Activated CD8-positive, alpha-beta memory T cell treated with anti-CD3 and anti-CD28 coated beads, Interleukin-2, amount 10 ng/mL, durations not matched to agents 7 days and 5 days (primary cell): ENCODE results near the gene TBX1. TPM values are rescaled to one million over a fixed set of nuclear protein-coding genes. Genes with fewer than 3 reads are reported as not detected.

Source experiments
- ATAC-seq: fragments of 150-1000 bp; cut with Tn5 transposase; one replicate; pipeline ENCODE4 v1.10.0; 2021; ENCODE audit warnings: moderate library complexity
- CTCF ChIA-PET: fragments of 350-600 bp; sonication (Branson Sonifier 250); formaldehyde crosslinking; loops from one replicate; lab custom pipeline; 2021; ENCODE audit warnings: antibody characterized with exemption; lab: Charles Lee
- DNase-seq: peaks from one replicate; pipeline ENCODE4 v3.0.0-alpha.2; 2020
- H3K27ac Mint-ChIP-seq: one replicate; pipeline ENCODE4 v1.8.0; 2021; ENCODE audit warnings: mild to moderate bottlenecking, mixed read lengths
- H3K27me3 Mint-ChIP-seq: one replicate; pipeline ENCODE4 v1.8.0; 2021; ENCODE audit warnings: mixed read lengths
- H3K36me3 Mint-ChIP-seq: one replicate; pipeline ENCODE4 v1.8.0; 2021; ENCODE audit warnings: mild to moderate bottlenecking, mixed read lengths
- H3K4me1 Mint-ChIP-seq: one replicate; pipeline ENCODE4 v1.8.0; 2021; ENCODE audit warnings: mixed read lengths
- H3K4me3 Mint-ChIP-seq: one replicate; pipeline ENCODE4 v1.8.0; 2021; ENCODE audit warnings: mild to moderate bottlenecking, moderate library complexity, mixed read lengths
- H3K9me3 Mint-ChIP-seq: one replicate; pipeline ENCODE4 v1.8.0; 2022; ENCODE audit warnings: low read depth, mixed read lengths
- total RNA-seq, 2 experiments: library from RNA; stranded (reverse); gene quantifications; one replicate each; pipeline ENCODE4 v1.2.3, GENCODE V29; 2021

Gene TBX1
- total RNA-seq, 2 experiments from 2014 or later = 0.91 to 1.1 TPM

DNA sequence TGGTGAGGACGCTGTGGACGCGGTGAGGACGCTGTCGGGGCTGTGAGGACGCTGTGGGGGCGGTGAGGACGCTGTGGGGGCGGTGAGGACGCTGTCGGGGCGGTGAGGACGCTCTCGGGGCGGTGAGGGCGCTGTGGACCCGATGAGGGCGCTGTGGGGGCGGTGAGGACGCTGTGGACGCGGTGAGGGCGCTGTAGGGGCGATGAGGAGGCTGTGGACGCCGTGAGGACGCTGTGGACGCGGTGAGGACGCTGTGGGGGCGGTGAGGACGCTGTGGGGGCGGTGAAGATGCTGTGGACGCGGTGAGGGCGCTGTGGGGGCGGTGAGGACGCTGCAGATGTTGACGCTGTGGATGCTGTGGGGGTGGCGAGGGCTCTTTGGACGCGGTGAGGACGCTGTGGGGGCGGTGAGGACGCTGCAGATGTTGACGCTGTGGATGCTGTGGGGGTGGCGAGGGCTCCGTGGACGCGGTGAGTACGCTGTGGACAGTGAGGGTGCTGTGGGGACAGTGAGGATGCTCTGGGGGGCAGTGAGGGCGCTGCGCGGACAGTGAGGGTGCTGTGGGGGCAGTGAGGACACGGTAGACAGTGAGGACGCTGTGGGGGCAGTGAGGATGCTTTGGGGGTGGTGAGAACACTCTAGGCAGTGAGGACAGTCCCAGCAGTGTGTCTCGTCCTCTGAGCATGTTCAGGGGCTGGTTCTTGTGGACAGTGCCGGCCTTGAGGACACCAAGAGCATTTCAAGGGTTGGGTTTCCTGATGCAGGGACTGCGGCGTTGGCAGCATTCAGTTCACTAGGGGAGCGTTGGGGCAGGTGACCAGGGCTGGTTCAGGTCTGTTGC lies 33.0 kb upstream of the TBX1 start:
- H3K27me3 Mint-ChIP-seq = peaks cover 26% of the 10 kb centered on the region
- peaks cover 14% of the 10 kb centered on the region for H3K4me1 Mint-ChIP-seq
- CTCF ChIA-PET = no interaction called here
- H3K27ac Mint-ChIP-seq = no peak overlapping the region
- no peak overlapping the region for H3K4me3 Mint-ChIP-seq
- ATAC-seq (no peak), DNase-seq (no peak)
- no peaks in the 10 kb centered on the region for H3K36me3 Mint-ChIP-seq
- H3K9me3 Mint-ChIP-seq = no peaks in the 10 kb centered on the region

GRCh38 chr22:19728271-19728670 lies 32.3 kb upstream of the TBX1 start:
- peaks cover 18% of the 10 kb centered on the region for H3K27me3 Mint-ChIP-seq
- no peak for DNase-seq
- no peak for ATAC-seq
- no peaks in the 10 kb centered on the region for H3K9me3 Mint-ChIP-seq
- no peak overlapping the region for H3K27ac Mint-ChIP-seq
- no peak overlapping the region for H3K4me3 Mint-ChIP-seq
- H3K4me1 Mint-ChIP-seq = peaks cover 12% of the 10 kb centered on the region
- CTCF ChIA-PET = no interaction called here
- H3K36me3 Mint-ChIP-seq = no peaks in the 10 kb centered on the region

DNA sequence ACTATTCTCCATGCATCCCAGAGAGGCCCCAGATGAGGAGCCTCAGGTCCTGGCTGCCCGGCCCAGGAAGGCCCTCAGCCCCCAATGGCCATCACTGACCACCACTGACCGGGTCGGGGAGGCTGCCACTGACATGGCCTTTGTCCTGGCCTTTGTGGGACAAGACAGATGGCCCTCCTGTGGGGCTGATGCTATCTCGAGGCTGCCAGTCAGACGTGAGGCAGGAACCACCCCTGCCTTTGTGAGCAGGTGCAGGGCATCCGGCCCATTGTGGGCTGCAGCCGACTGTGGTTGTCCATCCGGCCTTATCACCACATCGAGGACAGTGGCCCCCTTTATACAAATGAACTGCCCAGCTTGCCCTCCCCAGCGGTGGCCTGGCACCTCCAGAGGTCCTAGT lies 31.7 kb upstream of the TBX1 start:
- H3K4me1 Mint-ChIP-seq = peaks cover 10% of the 10 kb centered on the region
- no peaks in the 10 kb centered on the region for H3K9me3 Mint-ChIP-seq
- no peaks in the 10 kb centered on the region for H3K36me3 Mint-ChIP-seq
- H3K27ac Mint-ChIP-seq = no peak overlapping the region
- peaks cover 15% of the 10 kb centered on the region for H3K27me3 Mint-ChIP-seq
- no peak for DNase-seq
- no peak overlapping the region for H3K4me3 Mint-ChIP-seq
- ATAC-seq = no peak
- CTCF ChIA-PET = interaction anchor here (2.3 to 2.8 kb wide), 2 partner anchors 9 to 183 kb away, joined by 13 to 106 read pairs; no protein-coding TSS in a partner anchor

DNA sequence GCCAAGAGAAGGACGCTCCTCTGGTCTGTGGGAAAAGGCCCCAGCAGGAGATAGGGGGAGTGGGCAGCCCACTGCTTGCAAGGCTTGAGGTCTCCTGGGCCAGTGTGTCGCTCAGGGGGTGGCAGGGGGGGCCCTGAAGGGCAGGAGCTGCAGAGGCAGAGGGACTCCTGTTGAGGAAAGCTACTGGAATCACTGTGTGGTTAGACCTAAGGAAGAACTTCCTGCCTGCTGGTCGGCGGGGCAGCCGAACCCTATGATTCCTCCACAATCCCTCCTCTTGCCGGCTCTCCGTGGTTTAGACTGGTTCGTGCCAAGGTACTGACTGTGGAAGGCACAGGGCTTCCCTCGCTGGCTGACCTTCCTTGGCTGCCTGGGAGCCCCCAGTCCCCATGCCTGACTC lies 31.1 kb upstream of the TBX1 start:
- CTCF ChIA-PET = interaction anchor here (0.9 to 2.8 kb wide), 12 partner anchors 9 to 284 kb away, joined by 3 to 106 read pairs (median 18); no protein-coding TSS in a partner anchor
- Mint-ChIP-seq H3K4me3 (no peak overlapping the region), H3K27me3 (peaks cover 13% of the 10 kb centered on the region), H3K9me3 (no peaks in the 10 kb centered on the region), H3K4me1 (peaks cover 10% of the 10 kb centered on the region), H3K36me3 (no peaks in the 10 kb centered on the region), H3K27ac (no peak overlapping the region)
- ATAC-seq (no peak), DNase-seq (no peak)

GRCh38 chr22:19730198-19730597 lies 30.4 kb upstream of the TBX1 start:
- no peak overlapping the region for H3K27ac Mint-ChIP-seq
- peaks cover 6% of the 10 kb centered on the region for H3K27me3 Mint-ChIP-seq

GRCh38 chr22:19730655-19731360 lies 29.8 kb upstream of the TBX1 start:
- no peaks in the 10 kb centered on the region for H3K9me3 Mint-ChIP-seq
- no peak overlapping the region for H3K27ac Mint-ChIP-seq
- H3K4me3 Mint-ChIP-seq = peak overlapping the region; percentile 44
- ATAC-seq = peak; percentile 93
- peaks cover 3% of the 10 kb centered on the region for H3K27me3 Mint-ChIP-seq
- CTCF ChIA-PET = interaction anchor here (0.5 to 2.8 kb wide), 60 partner anchors 11 to 494 kb away, joined by 3 to 106 read pairs (median 4); partner anchors contain the start of genes COMT, TBX1 and TXNRD2
- peaks cover 3% of the 10 kb centered on the region for H3K4me1 Mint-ChIP-seq
- peak; percentile 87 for DNase-seq
- H3K36me3 Mint-ChIP-seq = no peaks in the 10 kb centered on the region

More at GRCh38 chr22:19730198-19730597, 30.4 kb upstream of the TBX1 start:
- DNase-seq (no peak), ATAC-seq (peak; percentile 14)
- peaks cover 4% of the 10 kb centered on the region for H3K4me1 Mint-ChIP-seq
- H3K4me3 Mint-ChIP-seq = no peak overlapping the region
- H3K9me3 Mint-ChIP-seq = no peaks in the 10 kb centered on the region
- CTCF ChIA-PET = interaction anchor here (0.5 to 2.8 kb wide), 59 partner anchors 10 to 494 kb away, joined by 3 to 106 read pairs (median 4); partner anchors contain the start of genes COMT, TBX1 and TXNRD2
- no peaks in the 10 kb centered on the region for H3K36me3 Mint-ChIP-seq

GRCh38 chr22:19731361-19732135 lies 29.0 kb upstream of the TBX1 start:
- peak overlapping the region; percentile 44 for H3K4me3 Mint-ChIP-seq
- DNase-seq (no peak), ATAC-seq (no peak)

GRCh38 chr22:19732403-19733113 lies 28.0 kb upstream of the TBX1 start:
- Mint-ChIP-seq H3K9me3 (no peaks in the 10 kb centered on the region), H3K27ac (no peak overlapping the region), H3K4me1 (peaks cover 3% of the 10 kb centered on the region), H3K27me3 (no peaks in the 10 kb centered on the region), H3K36me3 (no peaks in the 10 kb centered on the region), H3K4me3 (no peak overlapping the region)
- ATAC-seq = no peak
- DNase-seq = no peak
- CTCF ChIA-PET = interaction anchor here (0.9 to 2.8 kb wide), 4 partner anchors 15 to 221 kb away, joined by 3 to 23 read pairs (median 12); no protein-coding TSS in a partner anchor

More at GRCh38 chr22:19731361-19732135, 29.0 kb upstream of the TBX1 start:
- CTCF ChIA-PET = interaction anchor here (0.7 to 2.8 kb wide), 34 partner anchors 10 to 387 kb away, joined by 3 to 106 read pairs (median 5); partner anchors contain the start of genes COMT, TBX1 and TXNRD2
- no peaks in the 10 kb centered on the region for H3K36me3 Mint-ChIP-seq
- H3K4me1 Mint-ChIP-seq = peaks cover 3% of the 10 kb centered on the region
- no peaks in the 10 kb centered on the region for H3K9me3 Mint-ChIP-seq
- H3K27ac Mint-ChIP-seq = no peak overlapping the region
- H3K27me3 Mint-ChIP-seq = no peaks in the 10 kb centered on the region

DNA sequence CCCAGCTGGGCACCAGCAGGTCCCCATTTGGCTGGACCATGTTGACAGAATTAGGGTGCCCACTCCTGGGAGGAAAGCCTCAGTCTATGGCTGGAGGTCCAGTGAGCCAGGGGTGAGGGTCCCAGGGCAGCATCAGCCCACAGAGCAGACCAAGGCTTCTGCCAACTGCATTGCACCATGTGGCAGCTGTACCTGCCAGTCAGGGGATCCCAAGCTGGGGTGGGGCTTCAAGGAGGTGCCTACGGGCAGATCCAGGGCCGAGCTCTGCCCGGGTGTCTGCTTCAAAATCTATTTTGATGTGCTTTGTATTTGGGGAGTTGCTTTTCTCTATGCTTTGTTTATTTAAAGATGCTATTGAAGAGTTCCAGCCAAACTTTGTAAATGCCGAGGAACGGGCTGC lies 26.8 kb upstream of the TBX1 start:
- ATAC-seq (no peak), DNase-seq (no peak)
- H3K27me3 Mint-ChIP-seq = no peaks in the 10 kb centered on the region
- H3K4me1 Mint-ChIP-seq = peaks cover 3% of the 10 kb centered on the region
- no peaks in the 10 kb centered on the region for H3K9me3 Mint-ChIP-seq
- CTCF ChIA-PET = interaction anchor here (1.4 kb wide), 1 partner anchor 14 kb away, joined by 3 read pairs; no protein-coding TSS in a partner anchor
- no peak overlapping the region for H3K27ac Mint-ChIP-seq
- H3K4me3 Mint-ChIP-seq = no peak overlapping the region
- no peaks in the 10 kb centered on the region for H3K36me3 Mint-ChIP-seq

DNA sequence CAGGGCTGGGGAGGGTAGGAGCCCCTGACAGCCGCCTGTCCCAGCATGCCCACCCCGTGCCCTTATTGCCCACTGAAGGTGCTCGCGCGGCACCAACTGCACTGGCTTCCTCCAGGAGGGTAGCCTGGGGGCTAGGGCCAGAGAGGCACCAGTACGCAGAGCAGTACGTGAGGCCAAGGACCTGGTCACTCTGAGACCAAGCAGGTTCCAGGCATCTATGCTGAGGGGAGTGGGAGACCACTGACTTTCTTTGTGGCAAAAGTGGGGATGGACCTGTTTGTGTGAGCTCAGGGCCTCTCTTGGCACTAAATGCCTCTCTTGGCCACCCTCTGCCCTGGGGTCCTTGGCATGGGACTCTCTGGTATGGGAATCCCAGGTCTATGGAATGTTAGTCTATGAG lies 26.4 kb upstream of the TBX1 start:
- no peaks in the 10 kb centered on the region for H3K9me3 Mint-ChIP-seq
- H3K27ac Mint-ChIP-seq = no peak overlapping the region
- ATAC-seq (no peak), DNase-seq (no peak)
- CTCF ChIA-PET = no interaction called here
- H3K36me3 Mint-ChIP-seq = no peaks in the 10 kb centered on the region
- no peaks in the 10 kb centered on the region for H3K27me3 Mint-ChIP-seq
- H3K4me3 Mint-ChIP-seq = no peak overlapping the region
- H3K4me1 Mint-ChIP-seq = peaks cover 3% of the 10 kb centered on the region

- H3K27me3 Mint-ChIP-seq = no peaks in the 10 kb centered on the region
- H3K4me1 Mint-ChIP-seq = peaks cover 3% of the 10 kb centered on the region
- CTCF ChIA-PET = no interaction called here
- H3K36me3 Mint-ChIP-seq = no peaks in the 10 kb centered on the region
- ATAC-seq = no peak
- DNase-seq = no peak
- no peak overlapping the region for H3K4me3 Mint-ChIP-seq
- no peak overlapping the region for H3K27ac Mint-ChIP-seq
- H3K9me3 Mint-ChIP-seq = no peaks in the 10 kb centered on the region
Measured at GRCh38 chr22:19734837-19735382, 25.7 kb upstream of the TBX1 start.
